HepG2 (cell line): Measurements from ENCODE around the gene TGM2. TPM values are rescaled to one million over a fixed set of nuclear protein-coding genes. Genes with fewer than 3 reads are reported as not detected.

Experiments used
- ATAC-seq: fragments of 200-7000 bp; cut with Tn5 transposase; 3 replicates; pipeline ENCODE4 v1.9.1; 2020; ENCODE audit warnings: mild to moderate bottlenecking, moderate library complexity
- BruUV-seq: library from RNA; stranded (reverse); fragments of 400-500 nt; replicated peaks from 2 replicates; lab custom pipeline; 2021; lab: Mats Ljungman, UMichigan
- CTCF ChIA-PET: fragments of 300-600 bp; formaldehyde crosslinking; extraction: SDS; loops from one replicate; lab custom pipeline; 2021; ENCODE audit warnings: low total read pairs, inconsistent platforms, low intra/inter-chr PET ratio; lab: Yijun Ruan, JAX
- POLR2A ChIA-PET: fragments of 350-600 bp; sonication (Branson Sonifier 250); formaldehyde crosslinking; loops from one replicate; lab custom pipeline; 2020; ENCODE audit warnings: antibody characterized with exemption, inconsistent platforms; lab: Yijun Ruan, JAX
- DNase-seq: peaks from one replicate; pipeline ENCODE4 v3.0.0-alpha.2; 2015; ENCODE audit warnings: low spot score
- FAIRE-seq: peaks from 3 replicates; lab custom pipeline; 2011; peaks lifted over from hg19 to GRCh38; lab: Jason Lieb, UNC
- H2AFZ ChIP-seq: one replicate; pipeline ENCODE4 v1.6.1; 2011; ENCODE audit warnings: low read length, inconsistent platforms
- H3K27ac ChIP-seq: fragments of 300-600 bp; 3 replicates; pipeline ENCODE4 v1.8.0; 2011; ENCODE audit warnings: mixed run types, mild to moderate bottlenecking, mixed read lengths, low read length, inconsistent platforms; ENCODE audit not compliant: insufficient read depth; ENCODE audit errors: extremely low read length
- H3K27me3 ChIP-seq, 2 experiments: fragments of 200-600 bp in 1 of 2; 2 replicates in 1 of 2; 3 replicates in 1 of 2; pipeline versions ENCODE4 v1.6.0 to v1.8.0; 2011; ENCODE audit warnings: low read length in 2 of 2, mild to moderate bottlenecking in 2 of 2, moderate library complexity in 2 of 2, inconsistent platforms in 1 of 2; ENCODE audit not compliant: insufficient read depth in 2 of 2, control insufficient read depth in 1 of 2
- H3K36me3 ChIP-seq, 2 experiments: fragments of 200-600 bp in 1 of 2; replicated peaks in 1 of 2; 2 replicates in 1 of 2; 3 replicates in 1 of 2; pipeline versions ENCODE4 v1.5.1 to v1.8.0; 2011; ENCODE audit warnings: low read length in 2 of 2, inconsistent platforms in 1 of 2; ENCODE audit not compliant: insufficient read depth in 2 of 2, control insufficient read depth in 1 of 2
- H3K4me1 ChIP-seq: 2 replicates; pipeline ENCODE4 v1.5.1; 2012; ENCODE audit warnings: low read length, inconsistent platforms; ENCODE audit not compliant: insufficient read depth
- H3K4me2 ChIP-seq: 2 replicates; pipeline ENCODE4 v1.6.0; 2011; ENCODE audit warnings: low read depth, low read length, inconsistent platforms
- H3K4me3 ChIP-seq, 3 experiments: fragments of 200-600 bp in 1 of 3; sonication (generic), shearing (Covaris generic) in 1 of 3; replicated peaks in 1 of 3; 2 replicates each; pipeline ENCODE4 v1.5.1; 2011 to 2016; ENCODE audit warnings: low read length in 3 of 3, inconsistent platforms in 2 of 3, low read depth in 2 of 3, mild to moderate bottlenecking in 2 of 3, control low read depth in 1 of 3, mixed read lengths in 1 of 3; ENCODE audit not compliant: insufficient read depth in 1 of 3
- H3K79me2 ChIP-seq: one replicate; pipeline ENCODE4 v1.6.1; 2011; ENCODE audit warnings: low read length, inconsistent platforms; ENCODE audit not compliant: insufficient read depth
- H3K9ac ChIP-seq: 2 replicates; pipeline ENCODE4 v1.6.0; 2011; ENCODE audit warnings: mild to moderate bottlenecking, low read depth, low read length, inconsistent platforms; ENCODE audit not compliant: insufficient read depth
- H3K9me3 ChIP-seq: 2 replicates; pipeline ENCODE4 v1.5.1; 2012; ENCODE audit warnings: mild to moderate bottlenecking, low read length
- H4K20me1 ChIP-seq: 2 replicates; pipeline ENCODE4 v1.6.0; 2011; ENCODE audit warnings: inconsistent platforms, mild to moderate bottlenecking, low read length, moderate library complexity; ENCODE audit not compliant: insufficient read depth
- DNMT3B ChIP-seq: conservative IDR thresholded peaks from 2 replicates; pipeline ENCODE4 v1.6.1; 2016; ENCODE audit warnings: missing biosample characterization, control low read depth
- HNF1A ChIP-seq, 2 experiments: sonication (generic) in 1 of 2; formaldehyde crosslinking in 1 of 2; IDR thresholded peaks; 2 replicates each; pipeline versions ENCODE4 v1.4.0 to v1.6.1; 2016 to 2020; ENCODE audit warnings: borderline replicate concordance in 1 of 2, low read depth in 1 of 2, mild to moderate bottlenecking in 1 of 2, missing genetic modification reagents in 1 of 2
- IRF9 ChIP-seq: sonication (generic); formaldehyde crosslinking; IDR thresholded peaks from 2 replicates; pipeline ENCODE4 v1.8.0; 2022; ENCODE audit warnings: missing genetic modification reagents, mild to moderate bottlenecking, borderline replicate concordance
- KLF11 ChIP-seq: IDR thresholded peaks from 2 replicates; pipeline ENCODE4 v1.6.1; 2016; ENCODE audit warnings: missing compliant biosample characterization
- RORA ChIP-seq: sonication (generic); formaldehyde crosslinking; IDR thresholded peaks from 2 replicates; pipeline ENCODE4 v1.5.0; 2020; ENCODE audit warnings: mild to moderate bottlenecking, missing genetic modification reagents, moderate library complexity
- ZNF18 ChIP-seq: sonication (generic); formaldehyde crosslinking; IDR thresholded peaks from 2 replicates; pipeline ENCODE4 v1.8.0; 2022; ENCODE audit warnings: mild to moderate bottlenecking, missing genetic modification reagents; ENCODE audit not compliant: insufficient replicate concordance
- ZNF230 ChIP-seq: sonication (generic); formaldehyde crosslinking; IDR thresholded peaks from 2 replicates; pipeline ENCODE4 v1.4.0; 2020; ENCODE audit warnings: mild to moderate bottlenecking, missing genetic modification reagents
- ZNF251 ChIP-seq: sonication (generic); formaldehyde crosslinking; IDR thresholded peaks from 2 replicates; pipeline ENCODE4 v1.9.0; 2021; ENCODE audit warnings: mild to moderate bottlenecking, missing genetic modification reagents
- ZNF292 ChIP-seq: sonication (generic); formaldehyde crosslinking; IDR thresholded peaks from 2 replicates; pipeline ENCODE4 v1.8.1; 2022; ENCODE audit warnings: mild to moderate bottlenecking, low read depth, missing genetic modification reagents, borderline replicate concordance
- ZNF296 ChIP-seq: sonication (generic); formaldehyde crosslinking; conservative IDR thresholded peaks from 2 replicates; pipeline ENCODE4 v1.5.0; 2020; ENCODE audit warnings: mild to moderate bottlenecking, missing genetic modification reagents
- ZNF546 ChIP-seq: sonication (generic); formaldehyde crosslinking; conservative IDR thresholded peaks from 2 replicates; pipeline ENCODE4 v1.8.1; 2023; ENCODE audit warnings: mild to moderate bottlenecking, missing genetic modification reagents
- ZNF550 ChIP-seq: sonication (generic); formaldehyde crosslinking; IDR thresholded peaks from 2 replicates; pipeline ENCODE4 v1.4.0; 2020; ENCODE audit warnings: mild to moderate bottlenecking, missing genetic modification reagents, borderline replicate concordance
- ZNF558 ChIP-seq: sonication (generic); formaldehyde crosslinking; IDR thresholded peaks from 2 replicates; pipeline ENCODE4 v1.9.0; 2022; ENCODE audit warnings: mild to moderate bottlenecking, missing genetic modification reagents, borderline replicate concordance
- ZNF652 ChIP-seq: IDR thresholded peaks from 2 replicates; pipeline ENCODE4 v1.6.1; 2016; ENCODE audit warnings: low read depth, borderline replicate concordance
- ZNF737 ChIP-seq: sonication (generic); formaldehyde crosslinking; IDR thresholded peaks from 2 replicates; pipeline ENCODE4 v1.5.0; 2020; ENCODE audit warnings: missing genetic modification reagents, mild to moderate bottlenecking, borderline replicate concordance
- ZNF768 ChIP-seq: sonication (generic); formaldehyde crosslinking; IDR thresholded peaks from 2 replicates; pipeline ENCODE4 v1.4.0; 2020; ENCODE audit warnings: missing genetic modification reagents
- ZNF841 ChIP-seq: sonication (generic); formaldehyde crosslinking; IDR thresholded peaks from 2 replicates; pipeline ENCODE4 v1.8.1; 2023; ENCODE audit warnings: missing genetic modification reagents, borderline replicate concordance
- WGBS: methylation state at CpG from one replicate; pipeline ENCODE4 v1.1.6; 2017; ENCODE audit warnings: low lambda C conversion rate; 5-methylcytosine and 5-hydroxymethylcytosine counted together
- in situ Hi-C: cut with HindIII; loops from 2 replicates; pipeline ENCODE4 v1.10.0; 2017; ENCODE audit warnings: low pct_unique_long_range_greater_than_20kb; ENCODE audit not compliant: extremely low pct_ligation_motif_present
- intact Hi-C: fragments of 100-400 bp; cut with micrococcal nuclease; formaldehyde crosslinking; loops from one replicate; pipeline ENCODE4 v1.10.0; 2022; ENCODE audit not compliant: unreplicated experiment
- polyA plus RNA-seq, 8 experiments: library from polyadenylated mRNA; depleted of rRNA in 3 of 8; stranded (reverse) in 7 of 8; unstranded in 1 of 8; fragments of >200 nt; fragmentation: Illumina TruSeq in 4 of 8; extraction: Trizol in 4 of 8; gene quantifications; 2 replicates each; pipeline versions ENCODE4 v1.2.1 to v1.2.3, GENCODE V29; 2011 to 2016; ENCODE audit warnings: low read depth in 4 of 8, missing spikeins in 1 of 8, mixed read lengths in 1 of 8; ENCODE audit not compliant: insufficient read depth in 1 of 8
- total RNA-seq, 5 experiments: library from RNA; depleted of rRNA; stranded (reverse); fragments of >200 nt; fragmentation: Illumina TruSeq; extraction: Trizol; gene quantifications; 2 replicates each; pipeline ENCODE4 v1.2.3, GENCODE V29; 2016; ENCODE audit warnings: low read depth in 1 of 5

The TGM2 gene
- total and polyA plus RNA-seq, 2 of the 13 experiments (the other 11 are each of a cell fraction or from before 2014, with no cell fraction given), result 4.2 to 46.4 TPM

- H3K79me2 ChIP-seq, result no peaks in the 10 kb centered on the region
- FAIRE-seq, result no peak
- no peaks in the 10 kb centered on the region for H3K9me3 ChIP-seq
- peaks cover 80% of the 10 kb centered on the region for H3K4me1 ChIP-seq
- peak overlapping the region; percentile 57 to 82 (median 65) for H3K4me3 ChIP-seq
- 41% methylated on average over 13 of the region's 14 CpGs for WGBS
- no peak overlapping the region for H3K27ac ChIP-seq
- H3K4me2 ChIP-seq, result peak overlapping the region; percentile 85
- H3K27me3 ChIP-seq, result no peaks in the 10 kb centered on the region
- no peaks in the 10 kb centered on the region; a peak in 3 of 5 replicates for H3K36me3 ChIP-seq
- in situ Hi-C loops (loop anchor here (5.0 kb wide), 1 partner anchor 107 kb away; no protein-coding TSS in a partner anchor), intact Hi-C loops (loop anchor here (1.0 kb wide), 6 partner anchors 21 to 107 kb away; no protein-coding TSS in a partner anchor)
- peak; percentile 3 for ATAC-seq
- no peak overlapping the region for H2AFZ ChIP-seq
- DNase-seq, result no peak
- no peaks in the 10 kb centered on the region for H4K20me1 ChIP-seq
- peak overlapping the region; percentile 59 for H3K9ac ChIP-seq
- BruUV-seq, result TSS peak; percentile 51
- ChIA-PET POLR2A (interaction anchor here (0.6 to 5.0 kb wide), 7 partner anchors 21 to 91 kb away, joined by 3 to 37 read pairs (median 6); no protein-coding TSS in a partner anchor), CTCF (interaction anchor here (0.5 to 4.4 kb wide), 8 partner anchors 39 to 132 kb away, joined by 3 to 54 read pairs (median 12); partner anchors contain the start of gene TTI1)
- TF ChIP-seq ZNF251 (CRISPR knock-in tag), result no peak; the same call in 1 of the 2 replicates
- peak; percentile 96 for TF ChIP-seq ZNF652 (CRISPR knock-in tag)
- no peak for TF ChIP-seq HNF1A (IDR thresholded peaks at IDR 0.05; ENCODE audit: low read depth)
- no peak for TF ChIP-seq HNF1A (CRISPR knock-in tag; IDR thresholded peaks at IDR 0.05; ENCODE audit: borderline replicate concordance)
- TF ChIP-seq RORA (CRISPR knock-in tag), result no peak
- 0 out of 2 replicates have a peak, but pooled peaks have one; percentile 10 for TF ChIP-seq KLF11 (CRISPR knock-in tag)
- TF ChIP-seq ZNF292 (CRISPR knock-in tag), result no peak
- no peak for TF ChIP-seq ZNF768
- no peak for TF ChIP-seq ZNF18
- TF ChIP-seq ZNF841 (CRISPR knock-in tag), result no peak
- no peak for TF ChIP-seq ZNF550
- TF ChIP-seq ZNF546, result peak; percentile 72; the same call in 1 of the 2 replicates
- TF ChIP-seq ZNF737 (CRISPR knock-in tag), result no peak
- TF ChIP-seq DNMT3B (CRISPR knock-in tag), result no peak
- TF ChIP-seq ZNF296 (CRISPR knock-in tag), result peak; percentile 79; the same call in 1 of the 2 replicates
- peak; percentile 66; the same call in 1 of the 2 replicates for TF ChIP-seq IRF9 (CRISPR knock-in tag)
- TF ChIP-seq ZNF230 (CRISPR knock-in tag), result no peak
- TF ChIP-seq ZNF558, result peak; percentile 58; the same call in 1 of the 2 replicates
These were observed 414 bp downstream of the TGM2 start for GRCh38 chr20:38164624-38165088.
